NCI-H1694 treated with DMSO at 0.1 percent for 48 hours (cell line): Measurements from ENCODE around the gene CACNA1D.
"Not testable (repeated sequence)": the region's sequence is repeated elsewhere in the genome, so short reads cannot be mapped to it uniquely, and the experiment has no call there.

ENCODE experiments used
- DNase-seq: peaks from one replicate; lab custom pipeline; 2025; lab: John Stamatoyannopoulos, UW

CACNA1D gene

GRCh38 chr3:53493963-53494791, at the start of gene CACNA1D:
TSS of gene CACNA1D (plus strand) at chr3:53494611. CDS start at chr3:53495167, 556 bp downstream.
- DNase-seq = no peak

GRCh38 chr3:53457068-53457467, 37.3 kb upstream of the CACNA1D start:
- DNase-seq = no peak

GRCh38 chr3:53460326-53460725, 34.1 kb upstream of the CACNA1D start:
- no peak for DNase-seq

GRCh38 chr3:53464424-53464823, 30.0 kb upstream of the CACNA1D start:
- DNase-seq = no peak

- not testable (repeated sequence) for DNase-seq
Measured at GRCh38 chr3:53469758-53470157, 24.7 kb upstream of the CACNA1D start.

- DNase-seq = no peak
Measured at GRCh38 chr3:53473422-53473821, 21.0 kb upstream of the CACNA1D start.

- DNase-seq = not testable (repeated sequence)
Measured at GRCh38 chr3:53476372-53476771, 18.0 kb upstream of the CACNA1D start.

- DNase-seq = not testable (repeated sequence)
Measured at GRCh38 chr3:53477689-53478088, 16.7 kb upstream of the CACNA1D start.

- DNase-seq = no peak
Measured at GRCh38 chr3:53478166-53478830, 16.1 kb upstream of the CACNA1D start.

GRCh38 chr3:53478921-53479664, 15.3 kb upstream of the CACNA1D start:
- DNase-seq = no peak

- DNase-seq = no peak
Measured at GRCh38 chr3:53482227-53482626, 12.2 kb upstream of the CACNA1D start.

- DNase-seq = no peak
Measured at GRCh38 chr3:53483821-53484220, 10.6 kb upstream of the CACNA1D start.

GRCh38 chr3:53484984-53485383, 9.4 kb upstream of the CACNA1D start:
- DNase-seq = no peak

- no peak for DNase-seq
Measured at GRCh38 chr3:53485675-53486403, 8.6 kb upstream of the CACNA1D start.

GRCh38 chr3:53486961-53487654, 7.3 kb upstream of the CACNA1D start:
- no peak for DNase-seq

GRCh38 chr3:53489386-53489785, 5.0 kb upstream of the CACNA1D start:
- DNase-seq = no peak

GRCh38 chr3:53489787-53490458, 4.5 kb upstream of the CACNA1D start:
- DNase-seq = no peak

GRCh38 chr3:53490459-53490968, 3.9 kb upstream of the CACNA1D start:
- no peak for DNase-seq

GRCh38 chr3:53491276-53491675, 3.1 kb upstream of the CACNA1D start:
- DNase-seq = no peak

- no peak for DNase-seq
Measured at GRCh38 chr3:53493595-53493962, 832 bp upstream of the CACNA1D start.

- DNase-seq = no peak
Measured at GRCh38 chr3:53495146-53495519, 722 bp downstream of the CACNA1D start.
